Measurements from ENCODE around the gene ELOVL5. TPM values are rescaled to one million over a fixed set of nuclear protein-coding genes. Genes with fewer than 3 reads are reported as not detected.
A peak's percentile ranks its signal among the peaks of the same experiment; 100 is the strongest.

ELOVL5 gene
- total RNA-seq, 1 experiment from 2014 or later: 121 TPM

DNA sequence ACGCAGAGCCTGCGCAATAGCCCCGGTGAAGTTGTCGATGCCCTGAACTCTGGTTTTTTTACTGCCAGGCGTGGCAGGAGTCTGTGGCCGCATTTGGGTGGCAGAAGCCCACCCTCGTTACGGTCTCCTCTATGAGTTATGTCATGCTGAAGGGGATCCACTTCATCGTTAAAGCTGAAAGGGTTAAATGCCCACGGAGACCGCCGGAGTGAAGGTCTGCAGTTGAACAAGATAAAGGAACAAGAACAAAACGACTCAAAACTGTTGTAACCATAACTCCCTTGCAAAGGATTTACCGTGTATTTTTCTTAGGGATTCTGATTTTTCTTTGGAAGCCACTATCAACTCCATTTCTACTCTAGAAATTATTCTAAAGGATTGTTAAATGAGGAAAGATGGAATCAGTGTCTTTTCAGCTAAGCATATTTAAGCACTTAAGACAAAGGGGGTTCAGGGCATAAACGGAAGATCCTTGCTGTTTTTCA, 501 bp upstream of the ELOVL5 start:
- 0 out of 2 replicates have a peak, but pooled peaks cover 2% of the 10 kb centered on the region for H3K4me1 ChIP-seq (ENCODE audit: insufficient read depth, low read length)
- no peak overlapping the region for H3K27ac ChIP-seq (ENCODE audit: insufficient read length, low read depth, low read length)
- H2BK20ac ChIP-seq (ENCODE audit: low read depth, low read length, poor library complexity, severe bottlenecking): no peak overlapping the region
- WGBS (ENCODE audit: extremely low coverage, insufficient read length, low lambda C conversion rate): no CpG with 5 or more reads among the region's 15 CpGs
- H2AFZ ChIP-seq (ENCODE audit: low read length): peak overlapping the region; percentile 3
- H3K27me3 ChIP-seq (ENCODE audit: insufficient read depth, low read length): no peaks in the 10 kb centered on the region
- no peak overlapping the region for H3K56ac ChIP-seq (ENCODE audit: insufficient read length, low read depth, low read length)
- H4K20me1 ChIP-seq (ENCODE audit: control insufficient read depth, insufficient read depth, insufficient read length): no peaks in the 10 kb centered on the region
- H4K8ac ChIP-seq (replicated peaks; ENCODE audit: insufficient read length, low read depth, low read length): no peak overlapping the region
- H3K9me3 ChIP-seq (ENCODE audit: control insufficient read depth, low read depth, low read length): no peaks in the 10 kb centered on the region
- Mint-ChIP-seq H3K27me3 (ENCODE audit: low read depth) (peaks cover 24% of the 10 kb centered on the region), H3K9me3 (no peaks in the 10 kb centered on the region), H3K27ac (peak overlapping the region in 2 of 3 experiments; percentile 44 to 69; a peak in 4 of 7 replicates), H3K36me3 (ENCODE audit: insufficient read depth in 1 of 3, low read depth in 3 of 3) (peaks cover 4 to 8% (median 6%) of the 10 kb centered on the region in 3 experiments; a peak in 6 of 7 replicates), H3K4me1 (peaks cover 23 to 25% of the 10 kb centered on the region in 2 experiments), H3K4me3 (peak overlapping the region; percentile 91 to 96)
- TF ChIP-seq, protein P1, sequence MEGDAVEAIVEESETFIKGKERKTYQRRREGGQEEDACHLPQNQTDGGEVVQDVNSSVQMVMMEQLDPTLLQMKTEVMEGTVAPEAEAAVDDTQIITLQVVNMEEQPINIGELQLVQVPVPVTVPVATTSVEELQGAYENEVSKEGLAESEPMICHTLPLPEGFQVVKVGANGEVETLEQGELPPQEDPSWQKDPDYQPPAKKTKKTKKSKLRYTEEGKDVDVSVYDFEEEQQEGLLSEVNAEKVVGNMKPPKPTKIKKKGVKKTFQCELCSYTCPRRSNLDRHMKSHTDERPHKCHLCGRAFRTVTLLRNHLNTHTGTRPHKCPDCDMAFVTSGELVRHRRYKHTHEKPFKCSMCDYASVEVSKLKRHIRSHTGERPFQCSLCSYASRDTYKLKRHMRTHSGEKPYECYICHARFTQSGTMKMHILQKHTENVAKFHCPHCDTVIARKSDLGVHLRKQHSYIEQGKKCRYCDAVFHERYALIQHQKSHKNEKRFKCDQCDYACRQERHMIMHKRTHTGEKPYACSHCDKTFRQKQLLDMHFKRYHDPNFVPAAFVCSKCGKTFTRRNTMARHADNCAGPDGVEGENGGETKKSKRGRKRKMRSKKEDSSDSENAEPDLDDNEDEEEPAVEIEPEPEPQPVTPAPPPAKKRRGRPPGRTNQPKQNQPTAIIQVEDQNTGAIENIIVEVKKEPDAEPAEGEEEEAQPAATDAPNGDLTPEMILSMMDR (conservative IDR thresholded peaks at IDR 0.05): no peak
- H2BK15ac ChIP-seq (ENCODE audit: low read depth, low read length): 0 out of 2 replicates have a peak overlapping the region, but pooled peaks have one; percentile 27
- peak overlapping the region; percentile 12 for H2BK120ac ChIP-seq (ENCODE audit: low read depth, low read length, poor library complexity, severe bottlenecking)
- peaks cover under 1% of the 10 kb centered on the region for H3K79me1 ChIP-seq (ENCODE audit: insufficient read depth, low read depth, low read length, poor library complexity, severe bottlenecking)
- peaks cover 34% of the 10 kb centered on the region for H3K79me2 ChIP-seq (ENCODE audit: insufficient read depth, low read length)
- peaks cover 3% of the 10 kb centered on the region for H3K23me2 ChIP-seq (ENCODE audit: insufficient read length, low read depth, low read length, poor library complexity, severe bottlenecking)
- no peak for DNase-seq
- H2AK5ac ChIP-seq (ENCODE audit: insufficient read length, low read length): no peak overlapping the region
- no peak overlapping the region for H2BK12ac ChIP-seq (ENCODE audit: insufficient read length, low read depth, low read length)
- peak overlapping the region; percentile 20 for H3K18ac ChIP-seq (ENCODE audit: insufficient read length, low read depth, low read length)
- H3K23ac ChIP-seq (ENCODE audit: insufficient read length, low read depth, low read length): no peak overlapping the region
- no peak overlapping the region for H3T11ph ChIP-seq (ENCODE audit: low read length)
- no peak overlapping the region for H4K91ac ChIP-seq (ENCODE audit: insufficient read length, low read depth, low read length)
- no peak overlapping the region for H3K14ac ChIP-seq (ENCODE audit: insufficient read depth, low read length)
- no peak overlapping the region for H2BK5ac ChIP-seq (ENCODE audit: insufficient read length, low read length)
- no peak overlapping the region for H4K5ac ChIP-seq (ENCODE audit: insufficient read length, low read depth, low read length)
- H3K9ac ChIP-seq (ENCODE audit: extremely low read depth, insufficient read length, low read length): no peak overlapping the region
- no peak overlapping the region for H3K4ac ChIP-seq (ENCODE audit: low read depth, low read length)
- peak overlapping the region; percentile 89 for H3K4me2 ChIP-seq (ENCODE audit: insufficient read depth, insufficient read length, low read length)

Data from H9 (cell line).